H1 (cell line): ENCODE data around the gene STAT1. TPM values are rescaled to one million over a fixed set of nuclear protein-coding genes. Genes with fewer than 3 reads are reported as not detected.

Experiments used
- CTCF ChIA-PET: fragments of 300-600 bp; sonication (Branson Sonifier 250); formaldehyde crosslinking; loops from one replicate; lab custom pipeline; 2021; ENCODE audit not compliant: partially characterized antibody; lab: Charles Lee
- POLR2A ChIA-PET: fragments of 300-600 bp; sonication (Branson Sonifier 250); formaldehyde crosslinking; loops from one replicate; lab custom pipeline; 2021; ENCODE audit warnings: inconsistent platforms; ENCODE audit not compliant: partially characterized antibody; lab: Charles Lee
- DNase-seq, 2 experiments: peaks; one replicate each; pipeline versions ENCODE4 v3.0.0 to v3.0.0-alpha.2; 2010 to 2022; ENCODE audit warnings: low spot score in 2 of 2, low read depth in 1 of 2, mixed read lengths in 1 of 2
- FAIRE-seq: peaks from 2 replicates; lab custom pipeline; 2011; peaks lifted over from hg19 to GRCh38; lab: Jason Lieb, UNC
- H2AFZ ChIP-seq: 2 replicates; pipeline ENCODE4 v1.8.1; 2012; ENCODE audit warnings: low read length, inconsistent platforms
- H2AK5ac ChIP-seq: 2 replicates; pipeline ENCODE4 v1.6.1; 2013; ENCODE audit warnings: low read depth, low read length
- H2BK120ac ChIP-seq: replicated peaks from 2 replicates; pipeline ENCODE3; 2013; ENCODE audit warnings: low read depth, low read length, inconsistent platforms
- H2BK12ac ChIP-seq: 2 replicates; pipeline ENCODE4 v1.6.1; 2013; ENCODE audit warnings: low read depth, low read length
- H2BK15ac ChIP-seq: 2 replicates; pipeline ENCODE4 v1.6.1; 2013; ENCODE audit warnings: low read length
- H2BK20ac ChIP-seq: 2 replicates; pipeline ENCODE4 v1.6.1; 2013; ENCODE audit warnings: low read length
- H2BK5ac ChIP-seq: 2 replicates; pipeline ENCODE4 v1.6.1; 2013; ENCODE audit warnings: low read depth, low read length
- H3K14ac ChIP-seq: 2 replicates; pipeline ENCODE4 v1.6.1; 2013; ENCODE audit warnings: inconsistent platforms; ENCODE audit not compliant: insufficient read length
- H3K18ac ChIP-seq: 2 replicates; pipeline ENCODE4 v1.6.1; 2013; ENCODE audit warnings: low read length; ENCODE audit errors: extremely low read depth
- H3K23ac ChIP-seq: 2 replicates; pipeline ENCODE4 v1.6.1; 2013; ENCODE audit warnings: inconsistent platforms; ENCODE audit not compliant: insufficient read length
- H3K23me2 ChIP-seq: 2 replicates; pipeline ENCODE4 v1.6.1; 2013; ENCODE audit warnings: low read depth, low read length
- H3K27ac ChIP-seq: 2 replicates; pipeline ENCODE4 v1.6.1; 2011; ENCODE audit warnings: low read depth, low read length, inconsistent platforms
- H3K27me3 ChIP-seq, 4 experiments: replicated peaks in 1 of 4; 1 replicate in 1 of 4; 2 replicates in 3 of 4; pipeline versions ENCODE4 v1.6.1 to v1.8.1; 2011 to 2013; ENCODE audit warnings: low read length in 3 of 4, mild to moderate bottlenecking in 3 of 4, inconsistent platforms in 2 of 4, mixed read lengths in 2 of 4, moderate library complexity in 1 of 4; ENCODE audit not compliant: control insufficient read depth in 3 of 4, insufficient read depth in 3 of 4; ENCODE audit errors: extremely low read depth in 1 of 4
- H3K36me3 ChIP-seq, 4 experiments: 2 replicates each; pipeline versions ENCODE4 v1.6.1 to v1.8.1; 2011 to 2013; ENCODE audit warnings: mild to moderate bottlenecking in 4 of 4, low read length in 3 of 4, moderate library complexity in 2 of 4, control low read depth in 1 of 4, inconsistent platforms in 1 of 4; ENCODE audit not compliant: insufficient read depth in 4 of 4, control insufficient read depth in 2 of 4
- H3K4ac ChIP-seq: replicated peaks from 2 replicates; pipeline ENCODE3; 2013; ENCODE audit warnings: low read length, low read depth, mixed read lengths, inconsistent platforms; ENCODE audit not compliant: insufficient read length
- H3K4me1 ChIP-seq, 4 experiments: replicated peaks in 1 of 4; 1 replicate in 1 of 4; 2 replicates in 3 of 4; pipeline versions ENCODE4 v1.6.1 to v1.8.1; 2011 to 2013; ENCODE audit warnings: low read length in 3 of 4, inconsistent platforms in 2 of 4, mixed read lengths in 1 of 4; ENCODE audit not compliant: insufficient read depth in 4 of 4, control insufficient read depth in 3 of 4
- H3K4me2 ChIP-seq, 2 experiments: 2 replicates each; pipeline versions ENCODE4 v1.6.1 to v1.8.1; 2011 to 2013; ENCODE audit warnings: low read depth in 2 of 2, low read length in 2 of 2, control low read depth in 1 of 2, inconsistent platforms in 1 of 2, mild to moderate bottlenecking in 1 of 2; ENCODE audit not compliant: insufficient read depth in 1 of 2
- H3K4me3 ChIP-seq, 4 experiments: fragments of 200-600, 300-600 bp in 1 of 4; sonication (generic), shearing (Covaris generic), sonication (Bioruptor Twin) in 1 of 4; 2 replicates each; pipeline versions ENCODE4 v1.5.1 to v1.8.1; 2011 to 2016; ENCODE audit warnings: low read length in 4 of 4, low read depth in 3 of 4, control low read depth in 2 of 4, inconsistent platforms in 2 of 4, mild to moderate bottlenecking in 2 of 4, mixed read lengths in 1 of 4, moderate library complexity in 1 of 4; ENCODE audit not compliant: insufficient read depth in 2 of 4; ENCODE audit errors: extremely low read depth in 1 of 4
- H3K56ac ChIP-seq: replicated peaks from 2 replicates; pipeline ENCODE3; 2013; ENCODE audit warnings: low read depth, mild to moderate bottlenecking, mixed read lengths, low read length, inconsistent platforms; ENCODE audit not compliant: insufficient read length
- H3K79me1 ChIP-seq: 2 replicates; pipeline ENCODE4 v1.6.1; 2013; ENCODE audit warnings: low read depth, low read length, control low read depth
- H3K79me2 ChIP-seq, 2 experiments: 2 replicates each; pipeline versions ENCODE4 v1.6.1 to v1.8.1; 2012 to 2013; ENCODE audit warnings: low read length in 2 of 2, mild to moderate bottlenecking in 2 of 2, inconsistent platforms in 1 of 2; ENCODE audit not compliant: insufficient read depth in 2 of 2, control insufficient read depth in 1 of 2
- H3K9ac ChIP-seq, 4 experiments: replicated peaks in 1 of 4; 1 replicate in 1 of 4; 2 replicates in 3 of 4; pipeline versions ENCODE4 v1.6.1 to v1.8.1; 2011 to 2013; ENCODE audit warnings: low read depth in 3 of 4, low read length in 3 of 4, control low read depth in 2 of 4, mild to moderate bottlenecking in 2 of 4, moderate library complexity in 2 of 4, inconsistent platforms in 1 of 4; ENCODE audit errors: extremely low read depth in 1 of 4
- H3K9me3 ChIP-seq, 2 experiments: 2 replicates each; pipeline versions ENCODE4 v1.6.1 to v1.8.1; 2012 to 2013; ENCODE audit warnings: mild to moderate bottlenecking in 2 of 2, moderate library complexity in 2 of 2, control low read depth in 1 of 2, inconsistent platforms in 1 of 2, low read depth in 1 of 2, low read length in 1 of 2, mixed read lengths in 1 of 2; ENCODE audit not compliant: insufficient read depth in 2 of 2
- H4K20me1 ChIP-seq, 2 experiments: replicated peaks in 1 of 2; 2 replicates each; pipeline versions ENCODE3 to v1.8.1; 2011 to 2013; ENCODE audit warnings: inconsistent platforms in 2 of 2, low read length in 2 of 2, mild to moderate bottlenecking in 1 of 2; ENCODE audit not compliant: insufficient read depth in 2 of 2, control insufficient read depth in 1 of 2
- H4K5ac ChIP-seq: 2 replicates; pipeline ENCODE4 v1.6.1; 2013; ENCODE audit warnings: low read length, low read depth, mixed read lengths, inconsistent platforms; ENCODE audit not compliant: insufficient read length
- H4K8ac ChIP-seq: 2 replicates; pipeline ENCODE4 v1.8.0; 2013; ENCODE audit warnings: mild to moderate bottlenecking, moderate library complexity, low read length, inconsistent platforms; ENCODE audit not compliant: insufficient read depth; ENCODE audit errors: extremely low read depth
- H4K91ac ChIP-seq: replicated peaks from 2 replicates; pipeline ENCODE3; 2013; ENCODE audit warnings: low read length, mixed read lengths, inconsistent platforms; ENCODE audit not compliant: insufficient read length
- ASH2L ChIP-seq: fragments of 200-600, 300-600 bp; sonication (generic); IDR thresholded peaks from one replicate; pipeline ENCODE4 v1.7.1; 2017; ENCODE audit warnings: low read length
- BACH1 ChIP-seq: IDR thresholded peaks from 2 replicates; pipeline ENCODE4 v1.6.1; 2012; ENCODE audit warnings: low read length, improper control_type of control experiment
- FOSL1 ChIP-seq: IDR thresholded peaks from 2 replicates; pipeline ENCODE4 v1.6.1; 2011; ENCODE audit warnings: mild to moderate bottlenecking, low read depth, low read length, moderate library complexity; ENCODE audit not compliant: insufficient read depth
- GTF2F1 ChIP-seq: IDR thresholded peaks from 2 replicates; pipeline ENCODE4 v1.6.1; 2012; ENCODE audit warnings: low read depth, low read length, improper control_type of control experiment, borderline replicate concordance
- KDM1A ChIP-seq: fragments of 200-600, 300-600 bp; sonication (generic); IDR thresholded peaks from 2 replicates; pipeline ENCODE4 v1.7.1; 2016; ENCODE audit warnings: mild to moderate bottlenecking, low read length, borderline replicate concordance
- KDM4A ChIP-seq: IDR thresholded peaks from one replicate; pipeline ENCODE4 v1.7.1; 2012; ENCODE audit warnings: low read depth, mild to moderate bottlenecking, moderate library complexity, low read length, inconsistent platforms; ENCODE audit not compliant: severe bottlenecking
- PHF8 ChIP-seq: fragments of 200-600 bp; sonication (generic); conservative IDR thresholded peaks from 2 replicates; pipeline ENCODE4 v1.7.1; 2012; ENCODE audit warnings: low read depth, mild to moderate bottlenecking, inconsistent platforms, low read length, moderate library complexity
- RBBP5 ChIP-seq: IDR thresholded peaks from 2 replicates; pipeline ENCODE4 v1.7.1; 2012; ENCODE audit warnings: low read depth, mild to moderate bottlenecking, inconsistent platforms, low read length, moderate library complexity, borderline replicate concordance
- RFX5 ChIP-seq: IDR thresholded peaks from 2 replicates; pipeline ENCODE4 v1.6.1; 2011; ENCODE audit warnings: low read depth, low read length, improper control_type of control experiment, borderline replicate concordance
- SP1 ChIP-seq: IDR thresholded peaks from 2 replicates; pipeline ENCODE4 v1.6.1; 2011; ENCODE audit warnings: low read depth, low read length
- TCF12 ChIP-seq: IDR thresholded peaks from 2 replicates; pipeline ENCODE4 v1.6.1; 2011; ENCODE audit warnings: low read depth, mild to moderate bottlenecking, low read length
- YY1 ChIP-seq: IDR thresholded peaks from 2 replicates; pipeline ENCODE4 v1.6.1; 2011; ENCODE audit warnings: low read depth, mild to moderate bottlenecking, low read length
- ZNF274 ChIP-seq: IDR thresholded peaks from 2 replicates; pipeline ENCODE4 v1.7.0; 2012; ENCODE audit warnings: low read length, borderline replicate concordance; ENCODE audit errors: extremely low read depth
- WGBS, 2 experiments: shearing (Covaris generic) in 1 of 2; methylation state at CpG; one replicate each; pipeline versions ENCODE4 v1.1.6 to v1.1.7; 2013 to 2015; ENCODE audit warnings: low lambda C conversion rate in 2 of 2, mixed read lengths in 2 of 2, inconsistent platforms in 1 of 2, low coverage in 1 of 2, missing lambda C conversion rate in 1 of 2; ENCODE audit not compliant: insufficient replicate concordance in 2 of 2, insufficient coverage in 1 of 2, insufficient read length in 1 of 2; ENCODE audit errors: extremely low coverage in 1 of 2, missing lambda C conversion rate in 1 of 2; 5-methylcytosine and 5-hydroxymethylcytosine counted together
- polyA plus RNA-seq, 7 experiments: library from polyadenylated mRNA; depleted of rRNA in 3 of 7; stranded (reverse) in 5 of 7; unstranded in 2 of 7; fragments of >200 nt in 5 of 7; fragments of 200-250 nt in 2 of 7; gene quantifications; 1 replicate in 5 of 7; 2 replicates in 1 of 7; 4 replicates in 1 of 7; pipeline versions ENCODE4 v1.2.1 to v1.2.3, GENCODE V29; 2011 to 2013; ENCODE audit warnings: missing spikeins in 2 of 7, mixed read lengths in 2 of 7
- total RNA-seq: library from RNA; stranded (reverse); fragmentation: NEBNext Ultra II Directional; extraction: Animal tissue kit (Norgen Biotek cat#: 25700); gene quantifications from 2 replicates; pipeline ENCODE4 v1.2.1, GENCODE V29; 2021
- TF ChIP-seq, protein P1 (sequence below): IDR thresholded peaks from 2 replicates; pipeline ENCODE4 v1.6.1; 2012; ENCODE audit warnings: inconsistent platforms

STAT1 gene
- total and polyA plus RNA-seq, 2 of the 8 experiments (the other 6 are each of a cell fraction or from before 2014, with no cell fraction given), result 20.3 to 43.0 TPM

DNA sequence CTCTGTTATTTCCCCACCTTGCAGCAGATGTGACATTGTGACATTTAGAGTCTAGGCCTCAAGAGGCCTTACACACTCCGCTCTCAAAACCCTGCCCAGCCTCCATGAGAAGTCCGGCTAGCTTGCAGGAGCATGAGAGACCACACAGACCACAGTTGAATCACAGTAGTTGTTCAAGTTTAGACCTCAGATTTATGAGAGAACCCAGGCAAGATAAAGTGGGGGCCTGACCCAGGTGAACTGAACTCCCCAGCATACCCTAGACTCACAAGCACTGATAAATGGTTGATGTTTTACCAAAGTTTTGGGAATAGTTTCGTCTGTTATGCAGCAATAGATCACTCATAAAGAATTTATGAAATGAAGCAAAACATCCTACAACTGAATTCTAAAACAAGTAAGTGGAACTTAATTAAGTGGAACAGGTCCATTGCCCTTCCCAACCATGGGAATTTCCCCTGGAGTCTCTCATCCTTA lies 4.7 kb upstream of the STAT1 start:
- H3K4me1 ChIP-seq, result peaks cover 0 to 12% (median 4%) of the 10 kb centered on the region in 4 experiments; a peak in 3 of 7 replicates
- peaks cover 10% of the 10 kb centered on the region for H3K23me2 ChIP-seq
- peaks cover 0 to under 1% of the 10 kb centered on the region in 2 experiments for H4K20me1 ChIP-seq
- DNase-seq, result no peak
- no peak overlapping the region for H2BK20ac ChIP-seq
- 88% methylated on average over 3 of the region's 3 CpGs; no CpG with 5 or more reads in 1 of the 2 experiments for WGBS, 2 experiments
- no peak overlapping the region for H2BK5ac ChIP-seq
- H3K79me2 ChIP-seq, result no peaks in the 10 kb centered on the region
- H3K23ac ChIP-seq, result no peak overlapping the region
- no peak overlapping the region for H3K14ac ChIP-seq
- no peak overlapping the region for H4K91ac ChIP-seq
- no peak overlapping the region for H2BK120ac ChIP-seq
- H3K9me3 ChIP-seq, result no peaks in the 10 kb centered on the region
- H3K27me3 ChIP-seq, result peaks cover 0 to 13% (median 6%) of the 10 kb centered on the region in 4 experiments; a peak in 4 of 7 replicates
- no peak overlapping the region for H2AK5ac ChIP-seq
- no peaks in the 10 kb centered on the region for H3K79me1 ChIP-seq
- H4K8ac ChIP-seq, result no peak overlapping the region
- no peak for FAIRE-seq
- no peak overlapping the region for H3K18ac ChIP-seq
- H3K4me3 ChIP-seq, result no peak overlapping the region
- POLR2A ChIA-PET, result no interaction called here
- no peak overlapping the region for H2BK12ac ChIP-seq
- H3K27ac ChIP-seq, result no peak overlapping the region
- no peak overlapping the region for H4K5ac ChIP-seq
- no peaks in the 10 kb centered on the region for H3K36me3 ChIP-seq
- no peak overlapping the region for H2BK15ac ChIP-seq
- H3K56ac ChIP-seq, result no peak overlapping the region
- H3K4me2 ChIP-seq, result no peak overlapping the region
- CTCF ChIA-PET, result interaction anchor here (0.7 to 1.9 kb wide), 3 partner anchors 11 to 44 kb away, joined by 3 to 6 read pairs (median 3); no protein-coding TSS in a partner anchor
- 0 out of 2 replicates have a peak overlapping the region, but pooled peaks have one; percentile 37 for H2AFZ ChIP-seq
- no peak overlapping the region for H3K9ac ChIP-seq
- H3K4ac ChIP-seq, result no peak overlapping the region
- TF ChIP-seq, protein P1, sequence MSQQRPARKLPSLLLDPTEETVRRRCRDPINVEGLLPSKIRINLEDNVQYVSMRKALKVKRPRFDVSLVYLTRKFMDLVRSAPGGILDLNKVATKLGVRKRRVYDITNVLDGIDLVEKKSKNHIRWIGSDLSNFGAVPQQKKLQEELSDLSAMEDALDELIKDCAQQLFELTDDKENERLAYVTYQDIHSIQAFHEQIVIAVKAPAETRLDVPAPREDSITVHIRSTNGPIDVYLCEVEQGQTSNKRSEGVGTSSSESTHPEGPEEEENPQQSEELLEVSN, result no peak
- no peak for TF ChIP-seq ZNF274
- TF ChIP-seq KDM1A, result no peak
- no peak for TF ChIP-seq ASH2L
- TF ChIP-seq BACH1, result no peak
- TF ChIP-seq PHF8, result no peak
- no peak for TF ChIP-seq TCF12
- TF ChIP-seq FOSL1, result no peak
- TF ChIP-seq SP1, result no peak
- no peak for TF ChIP-seq KDM4A
- TF ChIP-seq RFX5, result no peak
- TF ChIP-seq YY1, result no peak
- TF ChIP-seq GTF2F1, result no peak
- TF ChIP-seq RBBP5, result no peak
